OCI-LY1 (cell line): ENCODE data around the gene IQSEC1.

Experiments
- EZH2 ChIP-seq: fragments of 200-600 bp; sonication (generic), shearing (Covaris generic); IDR thresholded peaks from 2 replicates; pipeline ENCODE4 v1.8.0; 2017; ENCODE audit warnings: borderline replicate concordance, mixed run types, mild to moderate bottlenecking, antibody characterized with exemption, low read length, moderate library complexity, mixed read lengths
- TF ChIP-seq, protein P1 (sequence below): fragments of 200-600 bp; sonication (generic), shearing (Covaris generic); IDR thresholded peaks from 2 replicates; pipeline ENCODE4 v1.5.1; 2017; ENCODE audit warnings: mild to moderate bottlenecking, antibody characterized with exemption, low read length, moderate library complexity, mixed read lengths

DNA sequence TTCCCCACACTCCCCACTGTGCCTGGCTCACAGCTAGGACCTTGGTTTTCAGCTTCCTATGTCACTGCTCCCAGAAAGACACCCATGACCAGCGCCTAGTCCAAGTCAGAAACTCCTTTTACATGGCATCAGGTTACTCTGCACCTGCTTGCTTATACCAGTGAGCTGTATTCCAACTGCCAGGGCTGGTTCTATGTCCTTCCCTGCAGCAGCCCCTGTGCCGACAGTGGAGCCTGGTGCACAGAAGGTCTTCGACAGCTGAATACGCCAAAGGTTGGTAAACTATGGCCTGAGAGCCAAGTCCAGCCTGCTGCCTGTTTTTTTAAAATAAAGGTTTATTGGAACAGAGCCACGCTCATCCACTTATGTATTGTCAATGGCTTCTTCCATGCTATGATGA, 102.5 kb downstream of the IQSEC1 start:
- TF ChIP-seq, protein P1, sequence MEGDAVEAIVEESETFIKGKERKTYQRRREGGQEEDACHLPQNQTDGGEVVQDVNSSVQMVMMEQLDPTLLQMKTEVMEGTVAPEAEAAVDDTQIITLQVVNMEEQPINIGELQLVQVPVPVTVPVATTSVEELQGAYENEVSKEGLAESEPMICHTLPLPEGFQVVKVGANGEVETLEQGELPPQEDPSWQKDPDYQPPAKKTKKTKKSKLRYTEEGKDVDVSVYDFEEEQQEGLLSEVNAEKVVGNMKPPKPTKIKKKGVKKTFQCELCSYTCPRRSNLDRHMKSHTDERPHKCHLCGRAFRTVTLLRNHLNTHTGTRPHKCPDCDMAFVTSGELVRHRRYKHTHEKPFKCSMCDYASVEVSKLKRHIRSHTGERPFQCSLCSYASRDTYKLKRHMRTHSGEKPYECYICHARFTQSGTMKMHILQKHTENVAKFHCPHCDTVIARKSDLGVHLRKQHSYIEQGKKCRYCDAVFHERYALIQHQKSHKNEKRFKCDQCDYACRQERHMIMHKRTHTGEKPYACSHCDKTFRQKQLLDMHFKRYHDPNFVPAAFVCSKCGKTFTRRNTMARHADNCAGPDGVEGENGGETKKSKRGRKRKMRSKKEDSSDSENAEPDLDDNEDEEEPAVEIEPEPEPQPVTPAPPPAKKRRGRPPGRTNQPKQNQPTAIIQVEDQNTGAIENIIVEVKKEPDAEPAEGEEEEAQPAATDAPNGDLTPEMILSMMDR: no peak
- TF ChIP-seq EZH2: no peak
